Measurements from ENCODE around the gene ITGA1.

Gene ITGA1

DNA sequence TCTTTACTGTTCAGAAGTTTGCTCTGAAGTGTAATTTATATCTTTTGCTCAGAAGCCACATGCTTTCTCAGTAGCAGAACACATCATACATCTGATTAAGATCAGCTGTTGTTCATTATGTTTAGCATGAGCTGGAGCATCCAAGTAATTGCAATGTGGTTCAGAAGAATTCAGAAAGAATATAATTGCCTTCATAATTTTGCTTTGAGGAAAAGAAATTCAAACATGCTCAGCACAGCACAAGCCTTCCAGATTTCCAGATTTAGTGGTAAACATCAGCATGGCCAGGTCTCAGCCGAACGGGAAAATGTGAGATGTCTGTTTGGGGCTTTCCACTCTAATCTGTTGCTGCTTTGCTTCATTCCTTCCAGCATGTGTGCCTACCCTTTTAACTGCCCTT is 65.9 kb downstream of the ITGA1 start:
- H3K4me3 ChIP-seq (ENCODE audit: control insufficient read depth, low read depth, low read length), result no peak overlapping the region
- TF ChIP-seq, protein P1, sequence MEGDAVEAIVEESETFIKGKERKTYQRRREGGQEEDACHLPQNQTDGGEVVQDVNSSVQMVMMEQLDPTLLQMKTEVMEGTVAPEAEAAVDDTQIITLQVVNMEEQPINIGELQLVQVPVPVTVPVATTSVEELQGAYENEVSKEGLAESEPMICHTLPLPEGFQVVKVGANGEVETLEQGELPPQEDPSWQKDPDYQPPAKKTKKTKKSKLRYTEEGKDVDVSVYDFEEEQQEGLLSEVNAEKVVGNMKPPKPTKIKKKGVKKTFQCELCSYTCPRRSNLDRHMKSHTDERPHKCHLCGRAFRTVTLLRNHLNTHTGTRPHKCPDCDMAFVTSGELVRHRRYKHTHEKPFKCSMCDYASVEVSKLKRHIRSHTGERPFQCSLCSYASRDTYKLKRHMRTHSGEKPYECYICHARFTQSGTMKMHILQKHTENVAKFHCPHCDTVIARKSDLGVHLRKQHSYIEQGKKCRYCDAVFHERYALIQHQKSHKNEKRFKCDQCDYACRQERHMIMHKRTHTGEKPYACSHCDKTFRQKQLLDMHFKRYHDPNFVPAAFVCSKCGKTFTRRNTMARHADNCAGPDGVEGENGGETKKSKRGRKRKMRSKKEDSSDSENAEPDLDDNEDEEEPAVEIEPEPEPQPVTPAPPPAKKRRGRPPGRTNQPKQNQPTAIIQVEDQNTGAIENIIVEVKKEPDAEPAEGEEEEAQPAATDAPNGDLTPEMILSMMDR (IDR thresholded peaks at IDR 0.05; ENCODE audit: control insufficient read depth, insufficient read depth, low read depth, low read length, missing control alignments), result peak; percentile 14
- DNase-seq (ENCODE audit: low read depth), result no peak

DNA sequence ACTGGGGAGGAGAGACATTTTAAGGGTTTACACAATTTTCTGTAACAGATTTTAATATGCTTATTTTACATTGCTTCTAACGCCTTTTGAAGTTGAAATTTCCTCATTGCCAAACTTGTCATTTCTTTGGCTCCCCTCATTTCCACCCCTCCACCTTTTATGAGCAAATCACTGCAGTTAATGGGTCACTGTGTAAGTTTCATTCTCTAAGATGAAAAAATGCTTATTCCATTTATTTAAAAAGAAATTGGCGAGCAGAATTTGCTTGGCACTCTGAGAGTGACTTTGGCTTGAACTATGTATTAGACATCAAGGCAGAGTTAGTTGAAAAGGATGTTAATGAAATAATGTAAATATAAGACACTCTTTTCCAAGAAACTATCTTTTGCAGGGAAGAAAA is 66.6 kb downstream of the ITGA1 start:
- TF ChIP-seq, protein P1 (IDR thresholded peaks at IDR 0.05; ENCODE audit: control insufficient read depth, insufficient read depth, low read depth, low read length, missing control alignments), result no peak
- no peak for DNase-seq (ENCODE audit: low read depth)

DNA sequence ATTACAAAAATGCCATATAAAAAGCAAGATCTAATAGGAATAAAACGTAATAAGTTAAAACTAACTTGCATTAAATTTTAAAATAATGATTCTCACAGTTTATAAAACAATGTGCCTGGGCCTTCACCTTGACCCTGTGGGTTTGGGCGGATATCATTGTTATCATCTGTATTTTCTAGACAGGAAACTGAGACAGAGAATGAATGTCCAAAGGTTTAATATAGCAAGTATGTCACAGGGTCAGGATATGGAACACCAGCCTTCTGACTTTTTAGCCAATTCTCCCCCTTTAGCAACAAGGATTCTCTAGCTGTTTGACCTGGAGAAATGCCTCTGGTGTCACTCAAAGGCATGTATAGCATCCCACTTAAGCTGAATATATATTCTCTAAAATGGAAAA is 67.2 kb downstream of the ITGA1 start:
- TF ChIP-seq, protein P1 (IDR thresholded peaks at IDR 0.05; ENCODE audit: control insufficient read depth, insufficient read depth, low read depth, low read length, missing control alignments), result no peak

More for the DNA sequence above, 66.6 kb downstream of the ITGA1 start:
- no peak overlapping the region for H3K4me3 ChIP-seq (ENCODE audit: control insufficient read depth, low read depth, low read length)

DNA sequence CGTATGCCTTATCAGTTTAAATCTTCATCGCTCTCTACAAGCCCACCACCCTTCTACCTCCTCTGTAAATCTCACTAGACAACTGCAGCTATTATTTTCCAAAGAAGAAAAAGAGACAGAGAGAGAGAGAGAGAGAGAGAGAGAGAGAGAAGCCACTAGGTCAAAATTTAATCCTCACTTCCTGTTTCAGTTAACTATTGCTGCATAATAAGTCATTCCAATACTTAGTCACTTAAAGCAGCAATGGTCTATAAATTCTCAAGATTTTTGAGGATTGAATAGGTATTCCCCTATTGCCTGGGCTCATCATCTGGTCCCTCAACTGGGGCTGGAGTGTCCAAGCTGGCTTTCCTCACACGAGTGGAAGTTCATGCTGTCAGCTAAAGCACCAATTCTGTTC is 68.8 kb downstream of the ITGA1 start:
- H3K4me3 ChIP-seq (ENCODE audit: control insufficient read depth, low read depth, low read length), result no peak overlapping the region
- DNase-seq (ENCODE audit: low read depth), result no peak
- TF ChIP-seq, protein P1 (IDR thresholded peaks at IDR 0.05; ENCODE audit: control insufficient read depth, insufficient read depth, low read depth, low read length, missing control alignments), result no peak

More for the DNA sequence above, 67.2 kb downstream of the ITGA1 start:
- DNase-seq (ENCODE audit: low read depth), result no peak
- H3K4me3 ChIP-seq (ENCODE audit: control insufficient read depth, low read depth, low read length), result no peak overlapping the region

DNA sequence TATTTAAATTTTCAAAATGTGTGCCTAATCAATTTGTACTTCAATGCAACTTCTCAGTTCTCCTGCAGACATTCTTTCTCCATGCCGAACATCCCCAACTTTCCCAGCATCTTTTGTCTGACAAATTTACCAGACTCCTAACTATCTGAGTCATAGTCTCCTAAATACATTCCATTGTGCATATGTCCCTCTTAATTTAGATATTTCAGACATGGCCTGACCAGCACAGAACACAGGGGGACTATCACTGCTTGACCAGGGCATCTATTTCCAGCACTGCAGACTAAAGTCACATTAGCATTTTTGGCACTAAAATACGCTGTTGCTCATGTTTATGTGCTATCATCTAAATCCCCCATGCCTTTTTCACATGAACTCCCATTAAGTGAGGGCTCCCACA is 71.9 kb downstream of the ITGA1 start:
- DNase-seq (ENCODE audit: low read depth), result no peak
- H3K4me3 ChIP-seq (ENCODE audit: control insufficient read depth, low read depth, low read length), result no peak overlapping the region
- TF ChIP-seq, protein P1 (IDR thresholded peaks at IDR 0.05; ENCODE audit: control insufficient read depth, insufficient read depth, low read depth, low read length, missing control alignments), result no peak

DNA sequence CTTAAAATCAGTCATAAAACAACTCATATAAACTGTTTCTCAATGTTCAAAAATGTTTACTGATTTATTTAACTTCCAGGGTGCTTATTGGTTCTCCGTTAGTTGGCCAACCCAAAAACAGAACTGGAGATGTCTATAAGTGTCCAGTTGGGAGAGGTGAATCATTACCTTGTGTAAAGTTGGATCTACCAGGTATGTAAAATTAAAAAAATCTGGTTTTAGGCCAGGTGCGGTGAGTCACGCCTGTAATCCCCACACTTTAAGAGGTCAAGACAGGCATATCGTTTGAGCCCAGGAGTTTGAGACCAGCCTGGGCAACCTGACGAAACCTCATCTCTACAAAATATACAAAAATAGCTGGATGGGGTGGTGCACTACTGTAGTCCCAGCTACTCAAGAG is 73.7 kb downstream of the ITGA1 start:
- no peak for DNase-seq (ENCODE audit: low read depth)
- TF ChIP-seq, protein P1 (IDR thresholded peaks at IDR 0.05; ENCODE audit: control insufficient read depth, insufficient read depth, low read depth, low read length, missing control alignments), result no peak

More for the DNA sequence above, 73.7 kb downstream of the ITGA1 start:
- H3K4me3 ChIP-seq (ENCODE audit: control insufficient read depth, low read depth, low read length), result no peak overlapping the region

Data from AG09309 (cell line).